ENCODE results near the gene RAB3A.

Gene RAB3A

GRCh38 chr19:18174983-18175382 is 28.9 kb downstream of the RAB3A start:
- peaks cover 3 to 6% of the 10 kb centered on the region in 2 donors for H3K4me1 ChIP-seq (ENCODE audit: control insufficient read depth in 1 of 2, insufficient read depth in 2 of 2, low read length in 2 of 2)
- peaks cover 0 to 5% of the 10 kb centered on the region in 2 donors for H3K36me3 ChIP-seq (ENCODE audit: control insufficient read depth in 1 of 2, insufficient read depth in 2 of 2, low read length in 2 of 2)
- H3K27me3 ChIP-seq (ENCODE audit: low read depth, low read length) = no peaks in the 10 kb centered on the region
- H3K4me3 ChIP-seq (ENCODE audit: low read depth in 1 of 2, low read length in 2 of 2) = peak overlapping the region; percentile 83 to 87
- H3K27ac ChIP-seq (ENCODE audit: low read length) = no peak overlapping the region
- no peaks in the 10 kb centered on the region for H3K9me3 ChIP-seq (ENCODE audit: control insufficient read depth in 1 of 2, low read length in 2 of 2)

- Histone ChIP-seq H3K36me3 (ENCODE audit: control insufficient read depth in 1 of 2, insufficient read depth in 2 of 2, low read length in 2 of 2) (peaks cover 3 to 5% of the 10 kb centered on the region in 2 donors), H3K4me1 (ENCODE audit: control insufficient read depth in 1 of 2, insufficient read depth in 2 of 2, low read length in 2 of 2) (peaks cover 3 to 6% of the 10 kb centered on the region in 2 donors), H3K27me3 (ENCODE audit: low read depth, low read length) (no peaks in the 10 kb centered on the region), H3K4me3 (ENCODE audit: low read depth in 1 of 2, low read length in 2 of 2) (peak within 1 kb of the TSS; percentile 83 to 87), H3K9me3 (ENCODE audit: control insufficient read depth in 1 of 2, low read length in 2 of 2) (no peaks in the 10 kb centered on the region), H3K27ac (ENCODE audit: low read length) (no peak within 1 kb of the TSS)
These were observed 30.1 kb downstream of the RAB3A start, which contains the start of gene IFI30 for GRCh38 chr19:18173572-18174288. IFI30 (plus strand) TSS chr19:18173813; CDS start chr19:18173842, 29 bp downstream.

- Histone ChIP-seq H3K4me1 (ENCODE audit: control insufficient read depth in 1 of 2, insufficient read depth in 2 of 2, low read length in 2 of 2) (peaks cover 3 to 6% of the 10 kb centered on the region in 2 donors), H3K27me3 (ENCODE audit: low read depth, low read length) (no peaks in the 10 kb centered on the region), H3K27ac (ENCODE audit: low read length) (no peak overlapping the region), H3K36me3 (ENCODE audit: control insufficient read depth in 1 of 2, insufficient read depth in 2 of 2, low read length in 2 of 2) (peaks cover 5 to 9% of the 10 kb centered on the region in 2 donors), H3K9me3 (ENCODE audit: control insufficient read depth in 1 of 2, low read length in 2 of 2) (no peaks in the 10 kb centered on the region), H3K4me3 (ENCODE audit: low read depth in 1 of 2, low read length in 2 of 2) (peak overlapping the region; percentile 83 to 87)
These were observed 30.7 kb downstream of the RAB3A start for GRCh38 chr19:18173054-18173571.

GRCh38 chr19:18172331-18173053 is 31.4 kb downstream of the RAB3A start:
- H3K36me3 ChIP-seq (ENCODE audit: control insufficient read depth in 1 of 2, insufficient read depth in 2 of 2, low read length in 2 of 2) = peaks cover under 1 to 15% of the 10 kb centered on the region in 2 donors
- no peaks in the 10 kb centered on the region for H3K27me3 ChIP-seq (ENCODE audit: low read depth, low read length)
- no peaks in the 10 kb centered on the region for H3K9me3 ChIP-seq (ENCODE audit: control insufficient read depth in 1 of 2, low read length in 2 of 2)
- no peak overlapping the region for H3K4me3 ChIP-seq (ENCODE audit: low read depth in 1 of 2, low read length in 2 of 2)
- H3K4me1 ChIP-seq (ENCODE audit: control insufficient read depth in 1 of 2, insufficient read depth in 2 of 2, low read length in 2 of 2) = peaks cover 3 to 6% of the 10 kb centered on the region in 2 donors
- H3K27ac ChIP-seq (ENCODE audit: low read length) = peak overlapping the region; percentile 0

- Histone ChIP-seq H3K27me3 (ENCODE audit: low read depth, low read length) (no peaks in the 10 kb centered on the region), H3K4me1 (ENCODE audit: control insufficient read depth in 1 of 2, insufficient read depth in 2 of 2, low read length in 2 of 2) (peaks cover 3 to 6% of the 10 kb centered on the region in 2 donors), H3K36me3 (ENCODE audit: control insufficient read depth in 1 of 2, insufficient read depth in 2 of 2, low read length in 2 of 2) (peaks cover 0 to 22% of the 10 kb centered on the region in 2 donors), H3K27ac (ENCODE audit: low read length) (peak overlapping the region; percentile 0), H3K4me3 (ENCODE audit: low read depth in 1 of 2, low read length in 2 of 2) (no peak overlapping the region), H3K9me3 (ENCODE audit: control insufficient read depth in 1 of 2, low read length in 2 of 2) (no peaks in the 10 kb centered on the region)
These were observed 32.1 kb downstream of the RAB3A start for GRCh38 chr19:18171605-18172327.

GRCh38 chr19:18170714-18171255 is 33.1 kb downstream of the RAB3A start:
- Histone ChIP-seq H3K27me3 (ENCODE audit: low read depth, low read length) (no peaks in the 10 kb centered on the region), H3K36me3 (ENCODE audit: control insufficient read depth in 1 of 2, insufficient read depth in 2 of 2, low read length in 2 of 2) (peaks cover 6 to 32% of the 10 kb centered on the region in 2 donors), H3K4me1 (ENCODE audit: control insufficient read depth in 1 of 2, insufficient read depth in 2 of 2, low read length in 2 of 2) (peaks cover 3 to 6% of the 10 kb centered on the region in 2 donors), H3K27ac (ENCODE audit: low read length) (peak overlapping the region; percentile 31), H3K9me3 (ENCODE audit: control insufficient read depth in 1 of 2, low read length in 2 of 2) (no peaks in the 10 kb centered on the region), H3K4me3 (ENCODE audit: low read depth in 1 of 2, low read length in 2 of 2) (no peak overlapping the region)

GRCh38 chr19:18168673-18169381 is 35.0 kb downstream of the RAB3A start:
- H3K4me1 ChIP-seq (ENCODE audit: control insufficient read depth in 1 of 2, insufficient read depth in 2 of 2, low read length in 2 of 2) = peaks cover 3 to 6% of the 10 kb centered on the region in 2 donors
- H3K36me3 ChIP-seq (ENCODE audit: control insufficient read depth in 1 of 2, insufficient read depth in 2 of 2, low read length in 2 of 2) = peaks cover 10 to 40% of the 10 kb centered on the region in 2 donors
- H3K9me3 ChIP-seq (ENCODE audit: control insufficient read depth in 1 of 2, low read length in 2 of 2) = no peaks in the 10 kb centered on the region
- H3K4me3 ChIP-seq (ENCODE audit: low read depth in 1 of 2, low read length in 2 of 2) = no peak overlapping the region
- no peak overlapping the region for H3K27ac ChIP-seq (ENCODE audit: low read length)
- no peaks in the 10 kb centered on the region for H3K27me3 ChIP-seq (ENCODE audit: low read depth, low read length)

GRCh38 chr19:18167975-18168645 is 35.7 kb downstream of the RAB3A start:
- Histone ChIP-seq H3K27ac (ENCODE audit: low read length) (no peak overlapping the region), H3K9me3 (ENCODE audit: control insufficient read depth in 1 of 2, low read length in 2 of 2) (no peaks in the 10 kb centered on the region), H3K36me3 (ENCODE audit: control insufficient read depth in 1 of 2, insufficient read depth in 2 of 2, low read length in 2 of 2) (peaks cover 13 to 43% of the 10 kb centered on the region in 2 donors), H3K4me3 (ENCODE audit: low read depth in 1 of 2, low read length in 2 of 2) (no peak overlapping the region), H3K4me1 (ENCODE audit: control insufficient read depth in 1 of 2, insufficient read depth in 2 of 2, low read length in 2 of 2) (peaks cover 2 to 3% of the 10 kb centered on the region in 2 donors), H3K27me3 (ENCODE audit: low read depth, low read length) (no peaks in the 10 kb centered on the region)

GRCh38 chr19:18167011-18167410 is 36.8 kb downstream of the RAB3A start:
- H3K4me3 ChIP-seq (ENCODE audit: low read depth in 1 of 2, low read length in 2 of 2) = no peak overlapping the region
- no peaks in the 10 kb centered on the region for H3K27me3 ChIP-seq (ENCODE audit: low read depth, low read length)
- H3K4me1 ChIP-seq (ENCODE audit: control insufficient read depth in 1 of 2, insufficient read depth in 2 of 2, low read length in 2 of 2) = peaks cover 0 to 1% of the 10 kb centered on the region in 2 donors
- no peaks in the 10 kb centered on the region for H3K9me3 ChIP-seq (ENCODE audit: control insufficient read depth in 1 of 2, low read length in 2 of 2)
- H3K36me3 ChIP-seq (ENCODE audit: control insufficient read depth in 1 of 2, insufficient read depth in 2 of 2, low read length in 2 of 2) = peaks cover 18 to 50% of the 10 kb centered on the region in 2 donors
- no peak overlapping the region for H3K27ac ChIP-seq (ENCODE audit: low read length)
